HCT116 (cell line): ENCODE measurements around the gene SCGB1A1. TPM values are rescaled to one million over a fixed set of nuclear protein-coding genes. Genes with fewer than 3 reads are reported as not detected.

Experiments
- ATAC-seq: fragments of 200-7000 bp; cut with Tn5 transposase; 2 replicates; pipeline ENCODE4 v1.9.1; 2020; ENCODE audit warnings: mild to moderate bottlenecking, moderate library complexity
- BruUV-seq: library from RNA; stranded (reverse); fragments of 400-500 nt; replicated peaks from 2 replicates; lab custom pipeline; 2021; lab: Mats Ljungman, UMichigan
- CTCF ChIA-PET: fragments of 300-600 bp; sonication (Branson Sonifier 250); formaldehyde crosslinking; loops from one replicate; lab custom pipeline; 2021; ENCODE audit warnings: antibody characterized with exemption; lab: Charles Lee
- POLR2A ChIA-PET: fragments of 300-600, 350-600 bp; sonication (Branson Sonifier 250); formaldehyde crosslinking; loops from one replicate; lab custom pipeline; 2021; ENCODE audit warnings: antibody characterized with exemption; lab: Charles Lee
- RAD21 ChIA-PET, 2 experiments: fragments of 300-600 bp; sonication (Branson Sonifier 250); formaldehyde crosslinking; loops; one replicate each; lab custom pipeline; 2023; ENCODE audit warnings: low total read pairs in 2 of 2; ENCODE audit not compliant: uncharacterized antibody in 2 of 2, unreplicated experiment in 2 of 2, low non-redundant PET in 1 of 2; lab: Charles Lee
- DNase-seq: peaks from one replicate; pipeline ENCODE4 v3.0.0-alpha.2; 2010; ENCODE audit warnings: low read depth, low spot score
- H2AFZ ChIP-seq: fragments of 200-600 bp; shearing (Covaris generic), sonication (generic); 2 replicates; pipeline ENCODE4 v1.6.1; 2017; ENCODE audit warnings: low read depth, mixed run types, mixed read lengths, antibody characterized with exemption, low read length; ENCODE audit not compliant: poor library complexity, severe bottlenecking
- H3K27ac ChIP-seq: 2 replicates; pipeline ENCODE4 v1.5.1; 2012; ENCODE audit warnings: low read depth, low read length
- H3K27me3 ChIP-seq: fragments of 200-600 bp; sonication (generic); 2 replicates; pipeline ENCODE4 v1.6.1; 2016; ENCODE audit warnings: mixed run types, low read length, mixed read lengths; ENCODE audit not compliant: insufficient read depth
- H3K36me3 ChIP-seq, 2 experiments: fragments of 200-500 bp in 1 of 2; fragments of 200-600 bp in 1 of 2; sonication (Bioruptor generic) in 1 of 2; sonication (generic) in 1 of 2; 2 replicates each; pipeline versions ENCODE4 v1.5.1 to v1.6.1; 2014 to 2016; ENCODE audit warnings: low read length in 2 of 2, inconsistent platforms in 1 of 2, mixed read lengths in 1 of 2, mixed run types in 1 of 2; ENCODE audit not compliant: insufficient read depth in 2 of 2, control insufficient read depth in 1 of 2
- H3K4me1 ChIP-seq, 2 experiments: fragments of 200-600 bp in 1 of 2; sonication (generic) in 1 of 2; 2 replicates each; pipeline versions ENCODE4 v1.5.1 to v1.6.1; 2012 to 2017; ENCODE audit warnings: low read length in 2 of 2, inconsistent platforms in 1 of 2, mild to moderate bottlenecking in 1 of 2, mixed read lengths in 1 of 2, mixed run types in 1 of 2, moderate library complexity in 1 of 2; ENCODE audit not compliant: insufficient read depth in 2 of 2, control insufficient read depth in 1 of 2
- H3K4me2 ChIP-seq: fragments of 200-600 bp; sonication (generic); 2 replicates; pipeline ENCODE4 v1.6.1; 2017; ENCODE audit warnings: mixed run types, low read length, mixed read lengths
- H3K4me3 ChIP-seq, 2 experiments: fragments of 200-600 bp in 1 of 2; sonication (generic) in 1 of 2; replicated peaks in 1 of 2; 2 replicates each; pipeline ENCODE4 v1.5.1; 2011 to 2016; ENCODE audit warnings: low read length in 2 of 2, control low read depth in 1 of 2, low read depth in 1 of 2, mild to moderate bottlenecking in 1 of 2, mixed read lengths in 1 of 2, mixed run types in 1 of 2
- H3K79me2 ChIP-seq: fragments of 200-600 bp; sonication (generic); 2 replicates; pipeline ENCODE4 v1.6.1; 2017; ENCODE audit warnings: mild to moderate bottlenecking, mixed run types, low read length, moderate library complexity, mixed read lengths; ENCODE audit not compliant: insufficient read depth
- H3K9ac ChIP-seq: fragments of 200-600 bp; sonication (generic); 2 replicates; pipeline ENCODE4 v1.6.1; 2016; ENCODE audit warnings: low read length, mixed read lengths
- H3K9me2 ChIP-seq: fragments of 200-600 bp; sonication (generic), shearing (Covaris generic); 2 replicates; pipeline ENCODE4 v1.6.1; 2017; ENCODE audit warnings: mixed run types, mild to moderate bottlenecking, moderate library complexity; ENCODE audit not compliant: insufficient read depth
- H3K9me3 ChIP-seq, 2 experiments: fragments of 200-500 bp in 1 of 2; fragments of 200-600 bp in 1 of 2; sonication (Bioruptor generic) in 1 of 2; sonication (generic) in 1 of 2; 2 replicates each; pipeline ENCODE4 v1.6.1; 2014 to 2017; ENCODE audit warnings: low read length in 2 of 2, mixed read lengths in 2 of 2, inconsistent platforms in 1 of 2, low read depth in 1 of 2, mild to moderate bottlenecking in 1 of 2, mixed run types in 1 of 2, moderate library complexity in 1 of 2; ENCODE audit not compliant: control insufficient read depth in 1 of 2, insufficient read depth in 1 of 2
- H4K20me1 ChIP-seq: fragments of 200-600 bp; sonication (generic), shearing (Covaris generic); 2 replicates; pipeline ENCODE4 v1.6.1; 2017; ENCODE audit warnings: mixed run types, mild to moderate bottlenecking, moderate library complexity; ENCODE audit not compliant: insufficient read depth
- CBX3 ChIP-seq: IDR thresholded peaks from 2 replicates; pipeline ENCODE4 v1.6.1; 2012; ENCODE audit warnings: low read depth
- EGR1 ChIP-seq: IDR thresholded peaks from 2 replicates; pipeline ENCODE4 v1.6.1; 2012; ENCODE audit warnings: low read depth
- ELF1 ChIP-seq: IDR thresholded peaks from 2 replicates; pipeline ENCODE4 v1.6.1; 2012; ENCODE audit warnings: low read depth, borderline replicate concordance
- EZH2 ChIP-seq: fragments of 200-600 bp; sonication (generic); IDR thresholded peaks from 2 replicates; pipeline ENCODE4 v1.6.1; 2017; ENCODE audit warnings: antibody characterized with exemption, mixed run types
- EZH2phosphoT487 ChIP-seq: fragments of 200-600 bp; IDR thresholded peaks from 2 replicates; pipeline ENCODE4 v1.6.1; 2018; ENCODE audit warnings: antibody characterized with exemption, borderline replicate concordance
- FOSL1 ChIP-seq: IDR thresholded peaks from 2 replicates; pipeline ENCODE4 v1.6.1; 2012; ENCODE audit warnings: low read depth
- JUND ChIP-seq: IDR thresholded peaks from 2 replicates; pipeline ENCODE4 v1.6.1; 2012
- POLR2A ChIP-seq: IDR thresholded peaks from 2 replicates; pipeline ENCODE4 v1.7.0; 2011; ENCODE audit warnings: borderline replicate concordance; ENCODE audit not compliant: insufficient read depth, insufficient read length; ENCODE audit errors: extremely low read depth
- POLR2AphosphoS5 ChIP-seq: IDR thresholded peaks from 2 replicates; pipeline ENCODE4 v1.6.1; 2011; ENCODE audit warnings: mild to moderate bottlenecking, low read depth, low read length, moderate library complexity
- SIN3A ChIP-seq: IDR thresholded peaks from 2 replicates; pipeline ENCODE4 v1.6.1; 2012; ENCODE audit warnings: low read depth
- SRF ChIP-seq: IDR thresholded peaks from 2 replicates; pipeline ENCODE4 v1.6.1; 2012; ENCODE audit warnings: low read depth
- TCF7L2 ChIP-seq: IDR thresholded peaks from 2 replicates; pipeline ENCODE4 v1.7.0; 2011; ENCODE audit warnings: borderline replicate concordance, inconsistent platforms; ENCODE audit not compliant: insufficient read depth, insufficient read length; ENCODE audit errors: extremely low read depth
- YY1 ChIP-seq: IDR thresholded peaks from 2 replicates; pipeline ENCODE4 v1.6.1; 2011; ENCODE audit warnings: low read length, low read depth, moderate library complexity, mild to moderate bottlenecking; ENCODE audit not compliant: insufficient replicate concordance; ENCODE audit errors: extremely low read depth
- ZFX ChIP-seq: fragments of 450-650 bp; IDR thresholded peaks from 2 replicates; pipeline ENCODE4 v1.6.1; 2017
- ZNF274 ChIP-seq: fragments of 200-500 bp; sonication (Bioruptor generic); IDR thresholded peaks from 2 replicates; pipeline ENCODE4 v1.6.1; 2014; ENCODE audit warnings: mild to moderate bottlenecking, low read depth, low read length, inconsistent platforms
- intact Hi-C: fragments of 100-400 bp; cut with micrococcal nuclease; formaldehyde crosslinking; loops from 2 replicates; pipeline ENCODE4 v1.10.0; 2022
- total RNA-seq: library from RNA; stranded (reverse); gene quantifications from one replicate; pipeline ENCODE4 v1.2.1, GENCODE V29; 2021; ENCODE audit not compliant: unreplicated experiment
- TF ChIP-seq, protein P1 (sequence below): IDR thresholded peaks from 2 replicates; pipeline ENCODE4 v1.6.1; 2012
- TF ChIP-seq, protein P2 (sequence below): IDR thresholded peaks from 2 replicates; pipeline ENCODE4 v1.6.1; 2012
- TF ChIP-seq, protein P3 (sequence below): IDR thresholded peaks from 2 replicates; pipeline ENCODE4 v1.6.1; 2011; ENCODE audit warnings: mild to moderate bottlenecking, low read length, moderate library complexity; ENCODE audit not compliant: insufficient replicate concordance; ENCODE audit errors: extremely low read depth

SCGB1A1 gene
- total RNA-seq, 1 experiment from 2014 or later = 2.0 TPM

DNA sequence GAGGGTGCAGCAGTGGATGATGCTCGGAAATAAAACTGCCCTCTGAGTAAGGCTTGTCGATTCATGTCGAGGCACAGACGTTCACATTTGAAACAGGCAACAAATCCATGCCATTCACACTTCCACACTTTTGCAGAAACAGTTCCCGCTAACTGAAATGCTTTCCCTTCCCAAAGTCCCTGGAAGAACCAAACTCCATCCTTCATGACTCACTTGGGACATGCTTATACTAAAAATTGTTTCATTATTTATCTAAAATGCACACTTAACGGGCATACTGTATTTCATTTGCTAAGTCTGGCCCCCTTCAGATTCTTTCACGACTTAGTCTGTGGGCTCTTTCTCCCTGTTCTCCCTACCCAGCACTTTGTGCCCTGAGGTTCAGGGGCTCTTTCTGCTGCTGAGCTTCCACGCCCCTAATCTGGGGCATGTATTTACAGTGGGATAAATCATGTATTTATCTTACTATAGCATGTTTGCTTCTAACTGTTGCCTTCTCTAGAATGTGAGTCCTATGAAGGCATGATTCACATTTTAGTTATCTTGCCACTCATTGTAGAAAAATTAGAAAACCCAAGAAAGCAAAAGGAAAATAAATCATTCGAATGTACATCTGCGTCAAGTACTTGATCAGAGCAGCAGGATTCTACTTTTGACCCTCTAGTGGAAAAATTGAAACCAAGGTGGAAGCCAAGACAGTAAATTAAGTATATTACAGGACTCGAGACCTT lies 12.5 kb downstream of the SCGB1A1 start:
- ChIA-PET RAD21 (no interaction called here), POLR2A (no interaction called here), CTCF (no interaction called here)
- H3K36me3 ChIP-seq = no peaks in the 10 kb centered on the region
- no peaks in the 10 kb centered on the region for H3K79me2 ChIP-seq
- H4K20me1 ChIP-seq = no peaks in the 10 kb centered on the region
- DNase-seq (no peak), ATAC-seq (no peak)
- no peak overlapping the region for H3K9ac ChIP-seq
- TF ChIP-seq JUND (no peak), ELF1 (no peak), CBX3 (no peak), EZH2 (no peak), SRF (no peak)
- TF ChIP-seq, protein P1, sequence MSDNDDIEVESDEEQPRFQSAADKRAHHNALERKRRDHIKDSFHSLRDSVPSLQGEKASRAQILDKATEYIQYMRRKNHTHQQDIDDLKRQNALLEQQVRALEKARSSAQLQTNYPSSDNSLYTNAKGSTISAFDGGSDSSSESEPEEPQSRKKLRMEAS = no peak
- TF ChIP-seq, protein P2, sequence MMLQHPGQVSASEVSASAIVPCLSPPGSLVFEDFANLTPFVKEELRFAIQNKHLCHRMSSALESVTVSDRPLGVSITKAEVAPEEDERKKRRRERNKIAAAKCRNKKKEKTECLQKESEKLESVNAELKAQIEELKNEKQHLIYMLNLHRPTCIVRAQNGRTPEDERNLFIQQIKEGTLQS = no peak
- H3K9me3 ChIP-seq = no peaks in the 10 kb centered on the region
- no peak overlapping the region for H3K4me3 ChIP-seq
- BruUV-seq = no TSS peak
- H3K4me2 ChIP-seq = no peak overlapping the region
- no peak overlapping the region for H2AFZ ChIP-seq
- intact Hi-C loops = no loop called here
- H3K4me1 ChIP-seq = peaks cover 0 to 16% of the 10 kb centered on the region in 2 experiments; a peak in 2 of 4 replicates
- H3K27ac ChIP-seq = no peak overlapping the region
- no peaks in the 10 kb centered on the region for H3K27me3 ChIP-seq
- H3K9me2 ChIP-seq = no peaks in the 10 kb centered on the region

DNA sequence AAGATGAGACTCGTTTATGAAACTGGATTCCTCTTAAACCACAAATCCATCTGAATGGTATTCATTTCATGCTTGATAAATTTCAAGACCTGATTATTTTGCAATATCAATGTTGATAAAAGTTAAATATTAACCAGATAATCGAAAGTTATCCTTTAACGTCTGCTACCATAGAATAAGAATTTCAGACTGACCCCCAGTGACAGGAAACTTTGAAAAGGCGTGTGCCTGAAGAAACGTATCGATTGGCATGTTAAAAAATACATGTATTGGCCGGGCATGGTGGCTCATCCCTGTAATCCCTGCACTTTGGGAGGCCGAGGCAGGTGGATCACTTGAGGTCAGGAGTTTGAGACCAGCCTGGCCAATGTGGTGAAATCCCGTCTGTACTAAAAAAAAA lies 13.9 kb downstream of the SCGB1A1 start:
- Histone ChIP-seq H4K20me1 (no peaks in the 10 kb centered on the region), H3K27ac (no peak overlapping the region), H3K36me3 (no peaks in the 10 kb centered on the region), H3K9ac (no peak overlapping the region), H3K9me3 (no peaks in the 10 kb centered on the region), H3K9me2 (no peaks in the 10 kb centered on the region), H2AFZ (no peak overlapping the region), H3K4me3 (no peak overlapping the region), H3K27me3 (no peaks in the 10 kb centered on the region), H3K79me2 (no peaks in the 10 kb centered on the region), H3K4me2 (no peak overlapping the region), H3K4me1 (peaks cover 0 to 4% of the 10 kb centered on the region in 2 experiments; a peak in 2 of 4 replicates)
- POLR2A ChIA-PET = no interaction called here
- intact Hi-C loops = no loop called here
- DNase-seq (no peak), ATAC-seq (no peak)
- no TSS peak for BruUV-seq
- CTCF ChIA-PET = interaction anchor here (2.0 kb wide), 1 partner anchor 8 kb away, joined by 9 read pairs; no protein-coding TSS in a partner anchor
- RAD21 ChIA-PET = no interaction called here
- TF ChIP-seq EGR1 (no peak), YY1 (no peak), ZFX (no peak), ZNF274 (no peak), CBX3 (no peak), POLR2AphosphoS5 (no peak), FOSL1 (no peak), JUND (no peak), EZH2phosphoT487 (no peak), POLR2A (no peak), EZH2 (no peak), SIN3A (no peak), TCF7L2 (no peak)
- TF ChIP-seq, protein P1 = no peak
- TF ChIP-seq, protein P2 = no peak
- TF ChIP-seq, protein P3, sequence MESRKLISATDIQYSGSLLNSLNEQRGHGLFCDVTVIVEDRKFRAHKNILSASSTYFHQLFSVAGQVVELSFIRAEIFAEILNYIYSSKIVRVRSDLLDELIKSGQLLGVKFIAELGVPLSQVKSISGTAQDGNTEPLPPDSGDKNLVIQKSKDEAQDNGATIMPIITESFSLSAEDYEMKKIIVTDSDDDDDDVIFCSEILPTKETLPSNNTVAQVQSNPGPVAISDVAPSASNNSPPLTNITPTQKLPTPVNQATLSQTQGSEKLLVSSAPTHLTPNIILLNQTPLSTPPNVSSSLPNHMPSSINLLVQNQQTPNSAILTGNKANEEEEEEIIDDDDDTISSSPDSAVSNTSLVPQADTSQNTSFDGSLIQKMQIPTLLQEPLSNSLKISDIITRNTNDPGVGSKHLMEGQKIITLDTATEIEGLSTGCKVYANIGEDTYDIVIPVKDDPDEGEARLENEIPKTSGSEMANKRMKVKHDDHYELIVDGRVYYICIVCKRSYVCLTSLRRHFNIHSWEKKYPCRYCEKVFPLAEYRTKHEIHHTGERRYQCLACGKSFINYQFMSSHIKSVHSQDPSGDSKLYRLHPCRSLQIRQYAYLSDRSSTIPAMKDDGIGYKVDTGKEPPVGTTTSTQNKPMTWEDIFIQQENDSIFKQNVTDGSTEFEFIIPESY = no peak
